Lung (tissue), 12 donors: Measurements from ENCODE around the gene NOL8. TPM values are rescaled to one million over a fixed set of nuclear protein-coding genes. Genes with fewer than 3 reads are reported as not detected.

Experiments used
- ATAC-seq: fragments of 200-7000 bp; cut with Tn5 transposase; one replicate; pipeline ENCODE4 v1.9.1; 2020; ENCODE audit warnings: moderate number of reproducible peaks; ENCODE audit not compliant: insufficient read depth, low FRiP score
- DNase-seq, 3 donors: peaks; one replicate each; pipeline ENCODE4 v3.0.0-alpha.2; 2013 to 2017
- H3K27ac ChIP-seq, 2 donors: one replicate each; pipeline ENCODE4 v1.5.1; 2013; ENCODE audit warnings: mild to moderate bottlenecking in 2 of 2, moderate library complexity in 2 of 2, control low read depth in 1 of 2, inconsistent platforms in 1 of 2, low read depth in 1 of 2, low read length in 1 of 2
- H3K27me3 ChIP-seq, 3 donors: one replicate each; pipeline ENCODE4 v1.5.1; 2013; ENCODE audit warnings: low read length in 2 of 3; ENCODE audit not compliant: control insufficient read depth in 3 of 3, insufficient read depth in 3 of 3
- H3K36me3 ChIP-seq, 4 donors: one replicate each; pipeline ENCODE4 v1.5.1; 2013; ENCODE audit warnings: low read length in 4 of 4, mild to moderate bottlenecking in 1 of 4, moderate library complexity in 1 of 4; ENCODE audit not compliant: control insufficient read depth in 4 of 4, insufficient read depth in 4 of 4
- H3K4me1 ChIP-seq, 5 donors: one replicate each; pipeline ENCODE4 v1.5.1; 2013; ENCODE audit warnings: low read length in 5 of 5, mild to moderate bottlenecking in 2 of 5, moderate library complexity in 1 of 5; ENCODE audit not compliant: control insufficient read depth in 5 of 5, insufficient read depth in 5 of 5
- H3K4me3 ChIP-seq: one replicate; pipeline ENCODE4 v1.5.1; 2013; ENCODE audit warnings: mild to moderate bottlenecking, control low read depth, moderate library complexity
- H3K9ac ChIP-seq, 2 donors: one replicate each; pipeline ENCODE4 v1.5.1; 2013; ENCODE audit warnings: low read length in 2 of 2, control low read depth in 1 of 2; ENCODE audit not compliant: insufficient read depth in 1 of 2
- H3K9me3 ChIP-seq, 4 donors: one replicate each; pipeline ENCODE4 v1.5.1; 2013; ENCODE audit warnings: low read length in 3 of 4, mild to moderate bottlenecking in 1 of 4, moderate library complexity in 1 of 4; ENCODE audit not compliant: control insufficient read depth in 4 of 4, insufficient read depth in 3 of 4
- CTCF ChIP-seq: IDR thresholded peaks from 2 replicates; pipeline ENCODE4 v1.5.1; 2012; ENCODE audit warnings: mild to moderate bottlenecking; ENCODE audit errors: control extremely low read depth, extremely low read depth
- WGBS, 2 donors: extraction: QIAGEN DNeasy Blood & Tissue Kit; methylation state at CpG; one replicate each; pipeline ENCODE4 v1.1.7; 2013; 5-methylcytosine and 5-hydroxymethylcytosine counted together
- polyA plus RNA-seq, 2 donors: library from polyadenylated mRNA; stranded (reverse); fragments of 200-250 nt; gene quantifications; one replicate each; pipeline ENCODE4 v1.2.1, GENCODE V29; 2013
- total RNA-seq, 2 donors: library from RNA; depleted of rRNA in 1 of 2; stranded (reverse); fragments of >200 nt in 1 of 2; gene quantifications; one replicate each; pipeline ENCODE4 v1.2.1, GENCODE V29; 2014 to 2021
- donor health status: control.
- donor health status: control.
- donor health status: Bipolar disorder and iron deficiency.
- donor health status: healthy.
- donor health status: DM: yes; HTN: yes; CAD: no.

NOL8 gene
- total and polyA plus RNA-seq, 4 donors: 14.1 to 42.0 (median 26.3) TPM

- no peak for ATAC-seq
- Histone ChIP-seq H3K4me1 (no peaks in the 10 kb centered on the region), H3K4me3 (no peak overlapping the region), H3K9me3 (no peaks in the 10 kb centered on the region), H3K36me3 (peaks cover 0 to 9% (median 3%) of the 10 kb centered on the region in 4 donors), H3K9ac (no peak overlapping the region), H3K27me3 (no peaks in the 10 kb centered on the region), H3K27ac (no peak overlapping the region)
- TF ChIP-seq CTCF: no peak
- 91% methylated on average over 1 of the region's 1 CpG for WGBS, 2 donors
- DNase-seq: peak in 2 of 3 donors; percentile 30 to 32
These were observed 17.8 kb upstream of the NOL8 start for GRCh38 chr9:92342825-92343488.

DNA sequence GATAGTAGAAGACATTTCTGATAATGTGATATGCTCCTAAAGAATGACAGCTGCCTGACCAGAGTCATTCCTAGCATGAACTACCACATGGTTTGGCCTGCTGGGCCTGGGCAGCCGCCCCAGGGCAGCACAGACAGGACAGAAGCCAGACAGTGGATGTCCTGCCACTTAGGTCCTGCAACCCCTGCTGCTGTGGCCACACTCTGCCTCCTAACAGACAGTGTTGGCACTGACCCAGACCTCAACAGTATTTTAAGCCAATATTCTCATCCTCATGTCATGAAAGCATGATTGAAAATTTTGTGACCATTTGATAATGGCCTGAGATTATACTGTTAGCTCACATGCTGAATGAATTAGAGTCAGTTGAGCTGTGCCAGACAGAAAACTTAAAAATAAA lies 16.4 kb upstream of the NOL8 start:
- no peaks in the 10 kb centered on the region for H3K4me1 ChIP-seq

DNA sequence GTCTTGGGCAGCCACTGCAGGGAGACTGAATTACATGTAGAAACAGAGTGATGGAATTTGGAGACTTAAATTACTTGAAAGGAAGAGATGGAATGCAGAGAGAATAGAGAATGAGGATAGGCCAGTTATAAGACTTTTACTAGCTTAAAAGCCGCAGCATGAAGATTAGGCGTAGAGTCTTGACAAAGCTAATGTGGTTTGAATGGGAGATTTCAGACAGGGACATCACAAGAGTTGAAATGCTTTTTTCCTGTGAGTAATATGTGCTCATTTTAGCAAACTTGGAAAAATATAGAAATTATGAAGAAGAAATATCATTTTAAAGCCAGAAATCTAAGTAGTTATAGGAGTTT lies 8.1 kb upstream of the NOL8 start:
- ATAC-seq (no peak), DNase-seq (no peak)
- no peak for TF ChIP-seq CTCF
- Histone ChIP-seq H3K36me3 (peaks cover 0 to 3% (median under 1%) of the 10 kb centered on the region in 4 donors), H3K9me3 (no peaks in the 10 kb centered on the region), H3K4me3 (no peak overlapping the region), H3K27me3 (no peaks in the 10 kb centered on the region), H3K27ac (peak overlapping the region in 1 of 2 donors; percentile 9), H3K4me1 (no peaks in the 10 kb centered on the region), H3K9ac (no peak overlapping the region)
- WGBS, 2 donors: 95 to 100% methylated on average over 2 of the region's 2 CpGs

More for the DNA sequence above, 16.4 kb upstream of the NOL8 start:
- DNase-seq (no peak), ATAC-seq (no peak)
- Histone ChIP-seq H3K27me3 (no peaks in the 10 kb centered on the region), H3K36me3 (peaks cover 0 to 9% (median 3%) of the 10 kb centered on the region in 4 donors), H3K4me3 (no peak overlapping the region), H3K9ac (no peak overlapping the region), H3K9me3 (no peaks in the 10 kb centered on the region), H3K27ac (no peak overlapping the region)
- 100% methylated on average over 1 of the region's 1 CpG for WGBS, 2 donors
- TF ChIP-seq CTCF: no peak
